HG03575 (cell line): ENCODE measurements around the gene GPR137.
"Not testable (repeated sequence)": the region's sequence is repeated elsewhere in the genome, so short reads cannot be mapped to it uniquely, and the experiment has no call there.

Experiments
- ATAC-seq: cut with Tn5 transposase; IDR thresholded peaks from one replicate; pipeline ENCODE4 v1.9.1; 2021; ENCODE audit not compliant: unreplicated experiment, insufficient number of reproducible peaks, low FRiP score; ENCODE audit errors: extremely low read depth

Gene GPR137, protein sequence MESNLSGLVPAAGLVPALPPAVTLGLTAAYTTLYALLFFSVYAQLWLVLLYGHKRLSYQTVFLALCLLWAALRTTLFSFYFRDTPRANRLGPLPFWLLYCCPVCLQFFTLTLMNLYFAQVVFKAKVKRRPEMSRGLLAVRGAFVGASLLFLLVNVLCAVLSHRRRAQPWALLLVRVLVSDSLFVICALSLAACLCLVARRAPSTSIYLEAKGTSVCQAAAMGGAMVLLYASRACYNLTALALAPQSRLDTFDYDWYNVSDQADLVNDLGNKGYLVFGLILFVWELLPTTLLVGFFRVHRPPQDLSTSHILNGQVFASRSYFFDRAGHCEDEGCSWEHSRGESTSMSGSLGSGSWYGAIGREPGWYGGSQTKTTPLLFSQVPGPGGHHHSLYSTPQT

DNA sequence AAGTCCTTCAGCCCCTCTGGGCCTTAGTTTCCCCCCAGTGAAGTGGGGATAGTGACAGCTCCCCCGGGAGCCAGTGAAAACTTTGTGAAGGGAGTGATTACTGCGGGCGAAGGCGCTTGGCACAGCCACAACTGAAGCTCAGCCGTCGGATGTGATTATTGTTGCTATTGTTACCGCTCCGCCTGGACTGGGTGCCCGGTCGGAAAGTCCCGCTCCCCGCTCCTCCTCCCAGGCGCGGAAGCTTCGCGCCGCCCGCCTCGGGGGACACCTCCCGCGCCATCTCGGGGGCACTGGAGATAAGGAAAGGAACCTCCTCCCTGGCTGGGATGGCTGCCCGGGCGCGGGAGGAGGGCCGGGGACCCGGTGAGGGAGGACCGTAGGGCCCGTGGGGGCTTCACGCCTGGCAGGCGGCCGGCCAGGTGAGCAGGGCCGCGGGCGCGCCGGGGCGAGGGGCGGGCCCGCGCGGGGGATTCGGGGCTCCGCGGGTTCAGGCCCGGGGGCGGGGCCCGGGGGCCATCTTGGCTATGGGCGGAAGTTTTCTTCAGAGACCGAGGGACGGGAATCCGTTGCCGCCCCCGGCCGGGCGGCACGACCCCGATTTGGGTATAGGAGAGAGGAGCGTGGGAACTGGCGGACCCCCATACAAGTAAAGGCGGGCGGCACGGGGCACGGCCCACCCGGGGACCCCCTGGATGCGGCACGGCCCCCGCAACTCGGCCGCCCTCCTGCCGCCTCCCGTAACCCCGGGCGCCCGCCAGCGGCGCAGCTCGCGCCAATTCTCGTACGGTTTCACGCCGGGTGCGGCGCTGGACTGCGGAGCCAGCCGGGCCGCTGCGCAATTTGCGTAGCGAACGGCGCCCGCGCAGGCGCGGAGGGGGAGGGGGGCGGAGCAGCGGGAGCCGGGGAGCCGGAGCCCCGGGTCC lies at the start of gene GPR137:
Gene GPR137, plus strand, starts transcription at position 887 of the 923 bp plus-strand sequence. CDS start 677 bp downstream, outside the sequence.
- ATAC-seq = no peak

GRCh38 chr11:64237484-64237951 lies 48.1 kb upstream of the GPR137 start:
- ATAC-seq = no peak

DNA sequence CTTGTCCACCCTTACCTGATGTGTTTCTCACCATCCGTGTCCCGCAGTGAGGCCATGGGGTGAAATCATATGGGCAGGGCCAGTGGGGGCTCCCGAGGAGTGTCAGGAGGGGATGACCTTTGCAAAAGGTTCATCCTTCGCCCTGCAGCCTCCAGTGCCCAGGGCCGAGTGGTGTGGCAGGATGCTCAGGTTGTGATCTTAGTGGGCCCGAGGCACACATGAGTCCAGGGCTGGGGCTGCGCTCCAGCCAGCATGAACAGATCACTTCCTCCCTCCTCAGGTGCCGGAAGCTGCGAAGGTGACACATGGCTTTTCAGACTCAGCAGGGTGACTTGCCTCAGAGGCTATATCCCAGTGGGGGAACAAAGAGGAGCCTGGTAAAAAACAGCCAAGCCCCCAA lies 47.6 kb upstream of the GPR137 start:
- ATAC-seq = no peak

DNA sequence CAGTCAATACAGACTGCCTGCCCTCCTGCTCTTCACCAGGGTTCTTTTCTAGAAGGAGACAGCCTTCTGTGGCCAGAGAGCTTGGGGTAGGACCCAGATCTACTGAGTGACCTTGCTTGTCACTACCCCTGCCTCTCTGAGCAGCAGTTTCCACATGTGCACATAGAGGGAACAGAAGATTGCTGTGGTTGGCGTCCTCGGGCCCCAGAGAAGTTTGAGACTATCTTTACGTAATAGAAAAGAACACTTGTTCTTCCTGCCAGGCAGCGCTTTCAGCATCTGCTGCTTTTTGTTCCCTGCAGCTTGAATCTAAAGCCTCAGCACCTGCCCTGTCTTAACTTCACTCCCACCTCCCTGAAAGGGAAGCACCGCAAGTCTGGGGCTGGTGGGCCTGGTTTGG lies 46.6 kb upstream of the GPR137 start:
- ATAC-seq = no peak

DNA sequence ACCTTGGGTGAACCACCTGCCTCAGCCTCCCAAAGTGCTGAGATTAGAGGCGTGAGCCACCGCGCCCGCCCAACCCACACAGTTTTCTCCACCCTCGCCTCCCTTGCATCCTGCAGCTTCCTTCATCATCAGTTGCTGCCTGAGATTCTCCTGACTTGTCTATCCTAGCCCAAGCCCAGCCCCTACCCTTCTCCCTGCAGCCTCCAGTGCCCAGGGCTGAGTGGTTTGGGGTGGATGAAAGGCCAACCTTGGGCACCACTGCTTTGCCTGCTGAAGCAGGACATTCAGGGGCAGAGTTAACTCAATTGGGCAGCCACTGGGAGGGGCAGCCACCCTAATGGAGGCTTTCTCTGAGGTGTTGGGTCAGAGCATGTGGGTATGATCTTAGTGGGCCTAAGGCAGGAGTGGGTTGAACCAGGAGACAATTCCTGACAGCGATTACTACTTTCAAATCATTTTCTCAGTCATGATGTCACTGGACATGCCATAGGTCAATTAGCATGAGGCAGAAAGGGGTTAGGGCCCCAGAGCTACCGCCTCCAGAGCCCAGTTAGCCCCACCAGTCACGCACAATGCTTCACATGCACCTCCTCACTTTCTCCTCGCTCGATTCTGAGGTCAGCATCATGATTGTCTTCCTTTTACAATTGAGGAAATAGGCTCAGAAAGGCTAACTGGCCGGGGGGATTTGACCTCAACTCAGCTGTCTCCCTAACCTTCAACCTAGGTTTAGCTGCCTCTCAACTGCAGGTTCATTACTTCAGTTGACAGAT lies 45.8 kb upstream of the GPR137 start:
- ATAC-seq = no peak

- ATAC-seq = no peak
These were observed 45.0 kb upstream of the GPR137 start, which contains the start of gene FKBP2 for GRCh38 chr11:64240435-64241240. FKBP2 (plus strand) TSS chr11:64241095; CDS start chr11:64242388, 1,293 bp downstream.

DNA sequence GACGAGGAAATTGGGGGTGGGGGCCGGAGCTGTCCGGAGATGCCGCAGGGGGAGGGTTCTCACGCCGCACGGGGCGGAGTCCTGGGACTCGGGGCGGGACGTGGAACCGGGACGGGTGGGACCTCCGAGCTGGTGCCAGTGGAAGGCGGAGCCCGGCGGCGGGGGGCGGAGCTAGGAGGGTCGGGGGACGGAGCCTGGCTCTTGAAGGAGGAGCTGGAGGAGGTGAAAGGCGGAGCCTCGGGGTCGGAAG lies 44.5 kb upstream of the GPR137 start:
- no peak for ATAC-seq

- ATAC-seq = no peak
These were observed 43.9 kb upstream of the GPR137 start for GRCh38 chr11:64241491-64242374.

DNA sequence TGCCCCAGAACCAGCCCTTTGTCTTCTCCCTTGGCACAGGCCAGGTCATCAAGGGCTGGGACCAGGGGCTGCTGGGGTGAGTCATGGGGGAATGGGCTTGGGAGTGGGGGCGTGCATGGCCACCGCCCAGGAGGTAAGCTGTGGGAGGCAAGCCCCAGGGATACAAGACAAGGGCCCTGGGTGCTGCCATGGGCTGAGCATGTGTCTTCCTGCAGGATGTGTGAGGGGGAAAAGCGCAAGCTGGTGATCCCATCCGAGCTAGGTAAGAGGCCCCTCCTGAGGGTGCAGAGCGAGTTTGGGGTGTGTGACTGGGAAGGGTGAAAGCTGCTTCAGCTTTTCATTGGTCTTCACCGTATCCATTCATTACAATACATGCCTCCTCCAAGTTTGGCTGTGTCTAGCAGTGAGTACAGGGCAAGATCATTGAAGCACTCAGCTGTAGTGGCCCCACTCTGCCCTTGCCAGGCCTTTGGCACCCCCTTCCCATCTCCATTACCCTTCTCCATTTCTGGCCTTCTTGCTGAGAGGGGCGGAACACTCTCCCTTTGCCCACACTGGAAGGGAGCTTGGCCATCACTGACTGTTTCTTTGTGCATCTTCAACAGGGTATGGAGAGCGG lies 42.3 kb upstream of the GPR137 start:
- ATAC-seq = no peak

DNA sequence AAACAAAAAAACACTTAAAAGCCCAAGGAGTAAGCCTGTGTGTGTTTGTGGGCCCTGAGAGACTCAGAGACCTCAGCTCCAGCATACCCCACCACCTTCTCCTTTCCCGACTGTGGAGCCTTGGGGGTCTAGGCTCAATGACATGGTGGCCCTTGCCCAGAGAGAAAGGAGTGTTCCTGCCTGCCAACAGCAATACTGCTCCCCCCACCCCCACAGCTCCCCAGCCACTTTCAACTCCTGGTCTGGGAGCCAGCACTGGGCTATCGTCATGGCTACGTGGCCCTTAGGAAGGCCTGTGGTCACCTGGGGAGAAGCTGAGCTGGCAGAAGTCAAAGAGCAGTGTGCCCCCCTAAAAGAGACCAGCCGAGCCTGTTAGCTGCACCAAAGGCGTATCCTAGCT lies 41.5 kb upstream of the GPR137 start:
- no peak for ATAC-seq

DNA sequence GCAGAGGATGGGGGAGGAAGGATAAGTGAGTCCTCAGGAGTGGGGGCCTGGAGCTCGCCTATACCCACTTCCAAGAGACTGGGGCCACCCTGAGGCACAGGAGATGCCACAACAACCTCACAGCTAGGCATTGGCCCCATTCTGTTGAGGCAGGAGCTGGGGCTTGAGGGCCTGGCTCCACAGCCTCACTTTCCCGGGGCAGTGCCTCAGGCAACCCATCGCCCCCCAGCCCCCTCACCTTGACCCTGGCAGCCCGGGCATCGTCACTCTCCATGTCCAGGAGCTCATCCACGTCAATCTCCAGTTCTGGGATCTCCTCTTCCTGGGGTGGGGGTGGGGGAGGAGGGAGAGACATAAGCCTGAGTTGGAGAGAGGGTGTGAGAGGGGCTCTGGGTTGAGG lies 40.7 kb upstream of the GPR137 start:
- ATAC-seq = no peak

GRCh38 chr11:64245401-64245796 lies 40.2 kb upstream of the GPR137 start:
- ATAC-seq = no peak

DNA sequence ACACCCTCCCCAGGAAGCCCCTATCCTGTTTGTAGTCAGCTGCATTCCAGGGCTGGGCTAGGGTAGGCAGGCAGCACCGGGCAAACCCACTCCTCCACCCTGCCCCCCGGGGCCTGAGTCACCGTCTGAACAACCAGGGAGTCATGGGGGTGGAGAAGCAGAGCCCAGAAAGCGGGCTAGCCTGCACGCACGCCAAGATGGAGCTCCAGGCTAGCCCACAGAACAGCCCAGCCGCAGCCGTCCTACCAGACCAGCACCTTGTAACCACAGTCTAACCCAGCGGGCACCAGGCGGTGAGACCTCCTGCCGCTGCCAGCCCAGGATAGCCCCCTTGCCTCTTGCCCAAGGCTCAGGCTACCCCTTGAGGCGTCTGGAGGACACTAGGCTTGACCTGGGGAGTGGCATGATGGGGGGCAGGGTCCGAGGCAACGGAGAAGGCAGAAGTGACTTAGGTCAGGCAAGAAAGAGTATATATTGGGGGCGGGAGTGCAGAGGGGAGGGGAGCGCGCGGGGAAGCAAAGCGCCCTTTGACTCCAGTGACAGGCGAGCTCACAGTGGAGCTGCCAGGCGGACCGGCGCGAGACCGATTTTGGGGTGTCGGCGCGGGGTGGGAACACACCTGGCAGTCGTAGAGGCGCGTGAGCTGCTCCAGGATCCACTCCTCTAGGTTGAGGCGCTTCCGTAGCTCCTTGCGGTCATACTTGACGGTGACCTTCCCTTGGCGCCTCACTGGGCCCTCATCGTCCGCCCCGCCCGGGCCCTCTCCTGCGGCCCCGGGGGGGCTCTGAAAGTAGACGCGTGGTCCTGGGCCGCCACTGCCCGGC lies 39.6 kb upstream of the GPR137 start:
- ATAC-seq = no peak

GRCh38 chr11:64246621-64246870 lies 39.1 kb upstream of the GPR137 start:
- not testable (repeated sequence) for ATAC-seq

- no peak for ATAC-seq
These were observed 38.5 kb upstream of the GPR137 start, which contains the start of gene PPP1R14B for GRCh38 chr11:64246871-64247728. PPP1R14B (minus strand) TSS chr11:64246943; CDS start chr11:64246673, 270 bp downstream.
